Hindlimb muscle (tissue), 1 donor: ENCODE results near the gene SPINK1. TPM values are rescaled to one million over a fixed set of nuclear protein-coding genes. Genes with fewer than 3 reads are reported as not detected.
A peak's percentile ranks its signal among the peaks of the same experiment; 100 is the strongest.
"Not testable (repeated sequence)": the region's sequence is repeated elsewhere in the genome, so short reads cannot be mapped to it uniquely, and the experiment has no call there.

Source experiments
- DNase-seq: peaks from one replicate; pipeline ENCODE4 v3.0.0-alpha.2; 2013
- polyA plus RNA-seq: library from polyadenylated mRNA; unstranded; fragments of 120-200 nt; gene quantifications from one replicate; pipeline ENCODE4 v1.2.1, GENCODE V29; 2013; ENCODE audit not compliant: insufficient read length

Gene SPINK1
- polyA plus RNA-seq, 1 donor = not detected

DNA sequence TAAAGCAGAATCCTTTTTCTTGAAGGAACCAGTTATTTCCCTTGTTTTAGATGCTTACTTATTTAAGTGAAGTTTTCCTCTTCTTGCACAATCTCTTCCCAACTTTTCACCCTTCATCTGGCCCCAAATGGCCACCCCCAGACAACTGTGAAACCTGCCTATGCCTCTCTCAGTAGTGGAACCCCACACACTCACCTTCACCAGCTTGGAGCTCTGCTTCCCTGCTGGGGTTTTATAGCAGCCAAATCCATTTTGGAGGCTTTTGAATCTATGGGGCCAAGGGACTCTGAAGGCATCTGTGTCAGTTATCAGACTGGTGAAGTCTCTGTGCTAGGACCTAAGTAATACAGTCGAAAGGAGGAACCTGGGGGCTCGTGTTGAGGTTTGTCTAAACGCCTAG is 22.9 kb upstream of the SPINK1 start:
- no peak for DNase-seq

DNA sequence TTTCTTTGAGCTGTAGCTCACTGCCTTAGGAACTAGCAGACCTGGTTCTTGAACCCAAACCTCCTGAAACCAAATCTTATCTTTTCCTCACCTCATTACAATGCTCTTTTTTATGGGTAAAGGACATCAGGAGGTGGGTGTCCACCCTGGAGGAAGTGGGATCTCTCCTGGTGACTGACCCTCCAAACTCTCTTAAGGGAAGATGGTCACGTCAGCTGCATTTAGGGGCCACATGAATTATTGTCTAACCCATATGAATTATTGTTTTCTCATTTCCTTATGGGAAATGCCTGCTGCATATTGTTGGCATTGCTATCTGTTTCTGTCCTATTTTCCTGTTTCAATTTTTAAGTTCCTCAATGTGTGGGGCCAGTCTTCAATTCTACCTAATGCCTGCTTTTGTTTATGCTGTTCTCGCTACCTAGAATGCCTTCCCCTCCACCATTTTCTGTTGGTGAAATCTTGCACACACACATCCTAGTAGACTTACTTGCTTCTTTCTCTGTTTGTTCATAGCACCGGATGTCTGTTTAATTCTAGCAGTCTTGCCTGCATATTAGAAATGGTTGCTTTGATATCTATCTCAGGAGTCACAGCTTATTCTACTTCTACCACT is 22.0 kb upstream of the SPINK1 start:
- no peak for DNase-seq

DNA sequence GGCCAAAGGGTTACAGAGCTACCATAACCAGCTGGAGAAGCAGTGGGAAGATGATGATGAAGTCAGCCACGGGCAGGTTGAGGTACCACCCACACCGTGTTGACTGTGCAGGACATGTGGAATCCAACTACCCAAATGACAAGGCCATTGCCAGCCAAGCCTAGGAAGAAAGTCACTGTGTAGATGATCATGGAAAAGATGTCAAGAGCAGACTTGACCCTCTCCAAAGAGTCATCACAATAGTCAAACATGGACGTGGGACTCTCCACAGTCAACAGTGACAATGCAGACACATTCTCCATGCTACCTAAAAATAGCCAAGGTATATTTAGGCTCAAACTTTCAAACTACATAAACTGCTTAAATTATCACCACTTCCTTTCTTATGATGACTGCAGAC is 20.9 kb upstream of the SPINK1 start:
- no peak for DNase-seq

DNA sequence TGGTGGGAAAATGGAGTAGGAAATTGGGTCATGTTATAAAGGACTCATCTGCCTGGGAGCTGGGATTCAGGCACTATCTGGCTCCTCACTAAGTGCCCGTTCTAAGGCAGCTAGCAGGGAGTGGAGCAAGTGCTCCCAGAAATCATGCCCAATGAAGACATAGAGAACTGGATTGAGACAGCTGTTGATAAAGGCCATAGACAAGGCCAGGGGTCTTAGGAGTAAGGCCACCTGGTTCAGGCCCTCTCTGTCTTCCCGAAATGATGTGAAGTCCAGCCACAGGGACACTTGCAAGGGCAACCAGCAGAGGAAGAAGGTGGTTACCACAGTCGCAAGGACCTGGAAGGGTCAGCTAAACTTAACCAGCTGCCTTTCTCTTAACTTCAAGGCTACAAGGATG is 20.1 kb upstream of the SPINK1 start:
- DNase-seq = no peak

DNA sequence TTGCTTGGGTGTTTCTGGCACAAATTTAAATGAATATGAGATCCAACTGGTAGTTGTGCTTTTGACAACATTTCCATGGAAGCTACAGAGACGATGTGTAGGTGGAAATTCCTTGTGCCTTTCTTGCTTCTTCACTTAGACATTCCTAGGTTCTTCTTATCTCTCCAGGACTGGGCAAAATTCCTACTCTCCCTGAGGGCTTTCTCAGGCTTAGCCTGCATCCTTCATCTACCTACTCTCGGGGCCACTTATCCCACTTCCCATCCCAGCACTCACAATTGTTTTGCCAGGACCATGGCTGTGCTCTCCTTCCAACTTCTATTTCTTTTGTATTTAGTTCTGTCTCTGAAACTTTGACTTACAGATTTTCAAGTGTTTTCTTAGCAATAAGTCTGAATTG is 17.8 kb upstream of the SPINK1 start:
- DNase-seq = no peak

DNA sequence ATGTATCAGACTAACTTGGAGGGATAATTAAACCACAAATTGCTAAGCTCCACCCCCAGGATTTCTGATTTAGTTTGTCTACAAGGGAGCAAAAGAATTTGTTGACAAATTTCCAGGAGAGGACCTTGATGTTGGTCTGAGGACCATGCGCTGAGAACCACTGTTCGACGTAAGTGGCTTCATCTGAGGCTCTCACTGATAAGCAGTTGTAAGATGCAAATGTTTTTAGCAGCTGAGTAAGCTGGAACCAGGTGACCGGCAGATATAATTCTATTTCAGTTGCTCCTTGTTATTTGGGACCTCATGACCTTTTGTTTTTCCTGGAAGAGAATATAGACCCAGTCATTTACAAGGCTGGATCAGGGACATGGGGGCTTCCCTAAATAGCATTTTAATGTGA is 14.1 kb upstream of the SPINK1 start:
- no peak for DNase-seq

DNA sequence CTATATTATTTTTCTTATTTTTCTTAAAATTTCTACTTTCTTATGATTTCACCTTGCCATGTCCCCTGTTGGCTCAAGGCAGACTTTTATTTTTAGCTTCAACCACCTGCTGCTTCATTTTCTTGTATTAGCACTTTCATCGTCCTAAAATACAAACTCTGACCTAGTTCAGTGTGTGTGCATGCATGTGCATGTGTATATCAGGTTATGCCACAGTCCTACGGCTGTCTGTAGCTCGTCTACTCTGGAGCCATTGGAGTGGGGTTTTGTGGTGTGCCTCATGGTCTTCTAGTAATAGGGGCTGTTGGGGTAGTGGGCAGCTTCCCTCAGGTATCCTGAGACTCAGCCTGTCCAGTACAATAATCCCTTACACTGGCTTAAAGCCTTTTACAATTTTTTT is 13.4 kb upstream of the SPINK1 start:
- no peak for DNase-seq

DNA sequence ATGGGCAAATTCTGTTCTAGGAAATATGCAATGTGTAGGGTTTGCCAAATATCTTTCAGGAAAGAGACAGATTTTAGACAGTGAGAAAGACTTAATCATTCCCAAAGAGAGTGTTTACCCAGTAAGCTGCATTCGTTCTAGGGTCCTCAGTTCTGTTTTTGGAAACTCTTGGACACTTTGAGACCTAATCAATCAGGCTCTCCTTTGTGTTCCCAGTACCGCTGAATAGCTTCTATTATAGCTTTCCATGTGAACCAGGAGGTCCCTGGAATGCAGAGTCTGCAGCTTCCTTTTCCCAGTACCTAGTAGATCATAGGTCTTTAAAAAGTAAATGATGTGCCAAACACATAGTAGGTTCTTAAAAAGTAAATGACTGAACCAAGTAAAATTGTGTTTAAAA is 11.4 kb upstream of the SPINK1 start:
- no peak for DNase-seq

DNA sequence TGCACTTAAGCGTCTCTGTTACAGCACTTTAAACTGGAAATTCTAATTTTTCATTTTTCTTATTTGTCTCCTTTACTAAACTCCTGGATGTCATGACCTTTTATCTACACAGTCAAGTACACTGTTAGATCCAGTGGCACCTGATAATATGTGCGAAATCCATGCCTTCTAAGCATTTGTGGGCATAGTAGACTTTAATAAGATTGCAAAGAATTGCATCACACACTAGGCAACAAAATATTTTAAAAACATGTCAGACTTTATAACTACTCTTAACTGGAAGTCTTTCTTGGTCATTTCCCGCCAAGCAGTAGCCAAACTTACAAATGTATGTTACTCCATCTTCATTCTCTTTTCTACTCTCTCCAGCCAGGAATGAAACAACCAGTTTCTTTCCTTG is 5.0 kb upstream of the SPINK1 start:
- DNase-seq = no peak

DNA sequence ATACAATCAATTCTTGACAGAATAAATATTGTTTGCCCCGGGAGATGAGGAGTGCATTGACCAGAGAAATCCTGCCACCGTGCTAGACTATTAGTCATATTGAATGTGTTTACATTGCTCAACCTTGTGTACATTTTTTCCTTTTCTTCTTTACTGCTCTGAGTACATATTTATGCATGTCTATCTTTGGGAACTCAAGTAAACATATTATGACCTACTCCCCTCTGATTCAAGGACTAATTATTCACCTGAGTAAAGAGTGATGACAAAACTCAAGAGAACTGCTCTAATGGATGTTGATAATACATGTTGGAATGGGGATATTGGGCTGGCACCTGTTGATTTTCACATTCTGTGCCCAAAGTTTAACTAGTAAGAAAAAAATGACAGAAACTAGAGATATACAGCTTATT is 3.9 kb upstream of the SPINK1 start:
- DNase-seq = no peak

DNA sequence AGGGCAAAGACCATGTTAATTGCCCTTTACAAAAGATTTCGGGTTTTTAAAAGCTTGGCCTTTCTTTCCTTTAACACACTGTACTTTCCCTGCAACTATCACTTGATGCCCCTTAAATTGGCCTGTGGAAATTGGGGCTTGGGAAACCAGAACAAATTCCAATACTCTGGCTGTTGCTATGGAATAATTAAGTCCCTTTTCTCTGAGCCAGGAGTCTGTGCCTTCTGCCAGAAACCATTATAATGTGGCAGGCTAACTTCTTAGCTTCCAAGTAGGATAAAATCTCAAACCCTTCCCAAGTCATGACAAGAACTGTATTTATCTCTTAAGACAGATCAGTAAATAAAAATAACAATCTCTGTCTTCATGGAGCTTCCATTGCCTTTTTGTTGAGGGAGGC is 1.1 kb upstream of the SPINK1 start:
- no peak for DNase-seq

DNA sequence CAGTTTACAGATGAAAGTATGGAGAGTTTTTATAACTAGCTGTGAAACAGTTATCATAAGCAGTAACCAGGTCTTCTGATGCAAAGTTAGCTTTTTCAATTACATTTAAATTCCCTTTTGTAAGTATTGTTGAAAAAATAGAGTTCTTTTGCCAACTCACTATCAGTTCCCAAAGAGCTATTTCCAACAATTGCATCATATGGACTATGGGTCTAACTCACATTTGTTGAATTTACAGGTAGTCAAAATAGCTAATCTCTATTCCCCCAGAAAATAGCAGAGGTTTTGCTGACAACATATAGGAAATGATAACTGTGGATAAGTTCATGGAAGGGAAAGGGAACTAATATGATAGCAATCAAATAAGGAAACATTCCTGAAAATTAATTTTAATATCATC is 1.4 kb downstream of the SPINK1 start:
- no peak for DNase-seq

DNA sequence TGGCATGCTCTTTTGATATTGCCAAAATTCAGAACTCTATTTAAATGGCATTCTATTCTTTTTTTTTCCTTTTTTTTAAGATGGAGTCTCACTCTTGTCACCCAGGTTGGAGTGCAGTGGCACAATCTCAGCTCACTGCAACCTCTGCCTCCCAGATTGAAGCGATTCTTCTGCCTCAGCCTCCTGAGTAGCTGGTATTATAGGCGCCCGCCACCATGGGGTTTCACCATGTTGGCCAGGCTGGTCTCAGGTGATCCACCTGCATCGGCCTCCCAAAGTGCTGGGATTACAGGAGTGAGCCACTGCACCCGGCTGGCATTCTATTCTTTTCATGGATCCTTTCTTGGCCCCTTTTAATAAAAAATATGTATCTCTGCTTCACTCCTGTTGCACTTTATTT is 4.5 kb downstream of the SPINK1 start:
- DNase-seq = not testable (repeated sequence)

DNA sequence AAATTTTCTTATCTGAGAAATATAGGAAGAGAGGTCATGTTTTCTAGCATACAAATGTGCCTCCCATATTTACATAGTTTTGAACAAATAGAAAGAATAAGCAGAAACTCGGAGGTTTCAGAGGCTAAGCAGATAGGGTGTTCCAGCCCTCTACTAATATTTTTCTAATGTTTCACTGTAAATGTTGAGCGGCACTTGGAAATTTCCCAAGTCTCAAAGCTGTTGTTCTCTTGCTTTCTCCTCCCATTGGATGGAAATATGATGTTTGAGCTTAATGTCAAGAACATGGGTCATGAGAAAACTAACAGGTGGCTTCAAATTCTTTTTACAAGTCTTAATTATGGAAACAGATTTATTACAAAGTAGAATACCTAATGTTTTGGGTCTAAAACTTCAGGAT is 5.1 kb downstream of the SPINK1 start:
- no peak for DNase-seq

DNA sequence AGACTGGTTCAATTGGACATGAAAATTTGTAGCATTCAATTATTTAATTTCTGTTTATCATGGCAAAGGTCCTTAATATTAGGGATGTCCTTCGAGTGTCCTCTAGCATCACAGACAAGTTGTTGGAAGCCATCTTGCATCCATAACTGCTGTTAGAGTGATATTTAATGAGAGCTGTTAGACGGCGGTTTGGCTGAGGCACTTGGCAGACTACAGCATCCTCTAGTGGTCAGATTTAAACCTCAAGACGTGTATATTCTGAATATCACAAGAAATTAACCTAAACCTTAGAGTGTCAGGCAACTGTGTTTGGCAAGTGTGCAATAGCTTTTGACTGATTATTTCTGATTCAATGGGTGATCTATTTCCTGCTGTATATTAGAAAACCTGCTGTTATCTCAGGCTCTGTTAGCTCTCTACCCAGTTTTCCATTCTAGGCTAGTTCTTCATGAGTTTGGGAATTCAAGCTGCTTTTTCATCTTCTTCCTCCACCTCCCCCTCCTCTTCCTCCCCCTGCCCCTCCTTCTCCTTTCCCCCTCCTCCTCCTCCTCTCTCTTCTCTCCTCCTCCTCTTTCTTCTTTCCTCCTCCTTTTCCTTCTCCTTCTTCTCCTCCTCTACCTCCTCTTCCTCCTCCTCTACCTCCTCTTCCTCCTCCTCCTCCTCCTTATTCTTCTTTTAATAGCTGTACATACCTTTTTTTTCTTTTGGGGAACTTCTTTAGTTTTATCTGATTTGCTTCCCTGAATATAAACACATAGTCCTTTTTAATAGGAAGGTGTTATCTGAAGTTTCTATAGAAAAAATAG is 8.6 kb downstream of the SPINK1 start:
- peak; percentile 50 for DNase-seq

DNA sequence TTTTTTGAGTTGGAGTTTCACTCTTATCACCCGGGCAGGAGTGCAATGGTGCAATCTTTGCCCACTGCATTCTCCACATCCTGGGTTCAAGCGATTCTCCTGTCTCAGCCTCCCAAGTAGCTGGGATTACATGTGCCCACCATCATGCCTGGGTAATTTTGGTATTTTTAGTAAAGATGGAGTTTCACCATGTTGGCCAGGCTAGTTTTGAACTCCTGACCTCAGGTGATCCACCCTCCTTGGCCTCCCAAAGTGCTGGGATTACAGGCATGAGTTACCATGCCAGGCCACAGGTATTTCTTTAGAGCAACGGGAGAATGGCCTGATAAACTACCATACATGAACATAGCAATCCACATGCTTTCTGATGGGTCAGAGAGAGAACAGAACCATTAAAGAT is 9.2 kb downstream of the SPINK1 start:
- DNase-seq = not testable (repeated sequence)

DNA sequence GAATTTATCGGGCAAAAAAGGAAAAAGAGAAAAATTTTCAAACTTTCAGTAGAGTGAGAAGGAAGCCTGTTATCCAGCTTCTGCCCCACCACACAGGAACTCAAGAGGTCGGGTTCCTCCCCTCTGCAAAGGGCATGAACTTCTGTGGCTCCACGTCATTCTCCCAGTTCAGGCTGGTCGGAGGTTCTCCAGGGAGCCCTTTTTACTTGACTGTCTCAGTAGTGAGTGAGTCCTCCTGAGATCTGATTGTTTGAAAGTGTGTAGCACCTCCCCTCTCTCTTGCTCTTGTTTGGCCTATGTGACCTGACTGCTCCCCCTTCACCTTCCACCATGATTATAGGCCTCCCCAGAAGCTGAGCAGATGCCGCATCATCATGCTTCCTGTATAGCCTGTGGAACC is 9.7 kb downstream of the SPINK1 start:
- DNase-seq = no peak

DNA sequence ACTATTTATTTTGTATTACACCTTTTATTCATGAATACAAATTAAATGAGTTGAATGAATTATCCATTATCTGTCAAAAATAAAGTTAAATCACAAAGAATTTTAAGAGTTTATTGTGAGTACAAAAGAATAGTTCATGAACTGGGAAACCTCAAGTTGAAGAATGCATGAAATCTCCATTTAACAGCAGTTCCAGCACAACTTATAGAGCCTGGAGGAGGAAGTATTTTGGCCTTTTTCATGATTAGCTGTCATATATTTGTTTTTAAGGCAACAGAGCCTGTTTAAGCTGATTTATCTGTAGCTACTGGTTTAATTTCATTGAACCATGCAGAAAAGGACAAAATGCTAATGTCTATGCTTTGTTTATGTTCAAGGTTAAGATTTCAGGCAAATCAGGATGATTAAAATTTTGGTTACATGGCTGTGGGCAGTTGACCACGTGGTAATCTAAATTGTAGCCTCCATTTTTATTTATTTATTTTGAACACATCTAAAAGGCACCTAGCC is 12.2 kb downstream of the SPINK1 start:
- DNase-seq = no peak

DNA sequence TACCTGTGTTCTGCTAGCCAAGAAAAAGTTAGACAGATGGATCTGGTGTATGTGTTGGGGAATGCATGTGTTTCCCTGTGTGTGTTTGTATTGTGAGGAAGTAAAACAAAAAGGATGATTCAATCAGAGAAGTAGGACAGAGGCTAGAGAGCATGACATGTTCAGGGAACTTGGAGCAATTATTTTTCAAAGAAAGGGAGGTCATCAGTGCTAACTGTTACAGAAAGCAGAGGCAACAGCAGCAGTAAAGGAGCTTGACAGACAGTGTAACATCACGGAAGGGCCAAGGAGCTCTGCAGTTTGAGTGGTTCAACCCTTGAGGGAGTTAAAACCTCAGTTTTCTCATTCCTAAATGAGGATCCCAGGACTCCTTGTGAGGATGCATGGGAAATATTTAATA is 13.2 kb downstream of the SPINK1 start:
- no peak for DNase-seq

DNA sequence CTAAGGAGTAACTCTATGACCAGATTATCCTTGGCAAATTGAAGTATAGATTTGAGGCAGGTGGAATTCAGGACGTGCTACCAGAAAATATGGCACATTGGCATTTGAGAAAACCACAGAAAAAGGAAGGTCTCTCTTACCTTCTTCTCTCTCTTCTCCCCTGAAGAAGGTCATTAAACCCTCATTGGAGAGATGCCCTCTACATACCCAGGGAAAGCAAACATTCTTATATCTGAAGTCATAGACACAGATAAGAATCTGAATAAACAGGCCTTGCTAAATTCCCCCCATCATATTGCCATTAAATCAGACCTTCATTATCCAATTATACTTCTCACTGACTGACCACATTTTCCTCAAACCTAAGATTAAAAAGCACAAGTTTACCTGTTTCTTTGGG is 17.8 kb downstream of the SPINK1 start:
- DNase-seq = no peak

DNA sequence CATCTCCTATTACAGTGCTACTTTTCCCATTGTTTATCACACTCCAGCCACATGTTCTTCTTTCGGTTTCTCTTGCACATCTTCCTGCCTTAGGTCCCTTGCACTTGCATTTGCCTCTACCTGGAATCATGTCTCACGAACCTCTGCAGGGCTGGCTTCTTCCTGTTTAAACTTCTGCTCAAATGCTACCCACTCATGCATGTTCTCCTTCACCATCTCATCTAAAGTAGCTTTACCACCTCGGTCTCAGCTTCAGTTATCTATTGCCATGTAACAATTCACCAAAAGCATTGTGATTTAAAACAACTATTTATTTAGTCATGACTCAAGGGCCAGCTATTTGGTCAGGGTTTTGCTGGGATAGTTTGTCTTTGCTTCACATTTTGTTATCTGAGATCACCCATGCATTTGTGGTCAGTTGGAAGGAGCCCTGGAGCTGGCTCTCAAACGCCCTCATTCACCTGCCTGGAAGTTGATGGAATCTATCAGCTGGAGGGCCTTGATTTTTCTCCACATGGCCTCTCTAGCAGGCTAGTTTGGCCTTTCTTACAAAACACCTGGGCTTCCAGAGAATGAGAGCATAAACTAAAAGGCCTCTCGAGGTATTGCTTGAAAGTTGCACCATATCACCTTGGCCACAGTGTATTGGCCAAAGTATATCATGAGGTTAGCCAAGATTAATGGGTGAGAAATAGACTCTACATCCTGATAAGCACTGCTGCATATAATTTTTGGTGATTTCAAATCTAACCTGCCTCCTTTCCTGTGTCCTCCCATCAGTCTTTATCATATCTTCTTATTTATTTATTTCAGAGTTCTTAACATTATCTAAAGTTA is 21.4 kb downstream of the SPINK1 start:
- no peak for DNase-seq

DNA sequence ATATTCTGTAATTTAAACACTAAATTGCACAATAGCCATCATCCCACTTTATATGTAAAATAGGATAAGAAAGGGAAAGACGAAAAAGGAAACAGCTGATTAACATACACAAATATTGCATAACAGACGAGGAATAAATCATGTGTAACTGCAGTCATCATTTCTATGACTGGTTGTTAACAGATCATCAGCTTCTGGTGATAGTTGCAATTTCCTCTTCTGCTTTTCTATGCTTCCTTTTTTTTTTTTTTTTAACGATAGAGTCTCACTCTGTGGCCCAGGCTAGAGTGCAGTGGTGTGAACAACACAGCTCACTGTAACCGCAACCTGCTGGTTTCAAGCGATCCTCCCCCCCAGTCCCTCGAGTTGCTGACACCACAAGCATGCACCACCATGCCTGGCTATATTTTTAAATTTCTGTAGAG is 26.4 kb downstream of the SPINK1 start:
- no peak for DNase-seq

DNA sequence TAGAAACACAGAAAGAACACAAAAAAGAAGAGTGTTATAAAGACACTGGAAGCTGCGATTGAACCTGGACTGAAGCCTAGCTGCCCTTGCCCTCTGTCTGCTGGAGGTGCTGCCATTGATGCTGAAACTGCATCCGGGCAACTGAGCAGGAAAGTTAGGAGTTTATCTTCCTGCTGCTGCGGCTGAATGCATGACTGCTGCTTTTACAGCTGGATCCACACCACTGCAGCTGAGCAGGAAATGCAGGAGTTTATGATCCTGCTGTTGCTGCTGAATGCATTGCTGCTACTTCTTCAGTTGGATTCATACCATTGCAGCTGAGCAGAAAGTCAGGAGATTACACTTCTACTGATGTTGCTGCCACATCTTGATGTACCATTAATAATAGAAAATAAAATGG is 27.1 kb downstream of the SPINK1 start:
- DNase-seq = no peak
